CD4-positive, CD25-positive, alpha-beta regulatory T cell (primary cell): Measurements from ENCODE around the gene OPCML. TPM values are rescaled to one million over a fixed set of nuclear protein-coding genes. Genes with fewer than 3 reads are reported as not detected.

Experiments used
- ATAC-seq, 2 donors: fragments of 150-1000 bp; cut with Tn5 transposase; one replicate each; pipeline ENCODE4 v1.10.0; 2021; ENCODE audit warnings: low read depth in 2 of 2, moderate number of reproducible peaks in 2 of 2, moderate library complexity in 1 of 2
- DNase-seq, 3 donors: peaks; one replicate each; pipeline versions ENCODE4 v3.0.0 to v3.0.0-alpha.2; 2012 to 2022; ENCODE audit warnings: mixed read lengths in 1 of 3
- H3K27ac ChIP-seq: one replicate; pipeline ENCODE4 v1.7.0; 2013; ENCODE audit warnings: mild to moderate bottlenecking, low read length; ENCODE audit not compliant: insufficient read depth, poor library complexity, severe bottlenecking
- H3K27me3 ChIP-seq: one replicate; pipeline ENCODE4 v1.7.0; 2013; ENCODE audit warnings: low read length; ENCODE audit not compliant: control insufficient read depth, insufficient read depth
- H3K36me3 ChIP-seq: one replicate; pipeline ENCODE4 v1.7.0; 2013; ENCODE audit warnings: mild to moderate bottlenecking, low read length, moderate library complexity; ENCODE audit not compliant: control insufficient read depth, insufficient read depth
- H3K4me1 ChIP-seq: 2 replicates; pipeline ENCODE4 v1.7.0; 2013; ENCODE audit warnings: mild to moderate bottlenecking, low read length; ENCODE audit not compliant: insufficient read depth, control insufficient read depth, poor library complexity, severe bottlenecking
- H3K4me3 ChIP-seq: one replicate; pipeline ENCODE4 v1.7.0; 2013; ENCODE audit warnings: low read depth, mild to moderate bottlenecking, low read length, moderate library complexity
- H3K9me3 ChIP-seq, 2 experiments: 1 replicate in 1 of 2; 2 replicates in 1 of 2; pipeline ENCODE4 v1.7.0; 2013; ENCODE audit warnings: low read length in 2 of 2, mild to moderate bottlenecking in 1 of 2, moderate library complexity in 1 of 2; ENCODE audit not compliant: control insufficient read depth in 2 of 2
- H3K27ac Mint-ChIP-seq, 3 donors: one replicate each; pipeline ENCODE4 v1.8.0; 2020 to 2022; ENCODE audit warnings: mild to moderate bottlenecking in 3 of 3, mixed read lengths in 3 of 3, moderate library complexity in 2 of 3
- H3K27me3 Mint-ChIP-seq: one replicate; pipeline ENCODE4 v1.8.0; 2022; ENCODE audit warnings: mild to moderate bottlenecking, mixed read lengths
- H3K36me3 Mint-ChIP-seq: one replicate; pipeline ENCODE4 v1.8.0; 2020; ENCODE audit warnings: mixed read lengths
- H3K4me1 Mint-ChIP-seq, 4 donors: one replicate each; pipeline ENCODE4 v1.8.0; 2020 to 2022; ENCODE audit warnings: mixed read lengths in 4 of 4, mild to moderate bottlenecking in 1 of 4
- H3K4me3 Mint-ChIP-seq, 4 donors: one replicate each; pipeline ENCODE4 v1.8.0; 2020 to 2022; ENCODE audit warnings: mild to moderate bottlenecking in 4 of 4, mixed read lengths in 4 of 4, moderate library complexity in 3 of 4
- H3K9me3 Mint-ChIP-seq, 7 donors: one replicate each; pipeline ENCODE4 v1.8.0; 2020 to 2022; ENCODE audit warnings: mixed read lengths in 7 of 7, mild to moderate bottlenecking in 3 of 7, moderate library complexity in 2 of 7
- polyA plus RNA-seq, 4 donors: library from polyadenylated mRNA; unstranded; fragments of 300-500 nt; fragmentation: Illumina TruSeq; gene quantifications; one replicate each; pipeline ENCODE4 v1.2.3, GENCODE V29; 2021
- total RNA-seq: library from RNA; stranded (reverse); gene quantifications from one replicate; pipeline ENCODE4 v1.2.3, GENCODE V29; 2022

The OPCML gene
- total and polyA plus RNA-seq, 5 donors from 2014 or later: not detected

- H3K27me3 ChIP-seq: no peaks in the 10 kb centered on the region
- H3K36me3 ChIP-seq: no peaks in the 10 kb centered on the region
- Mint-ChIP-seq H3K4me1 (no peaks in the 10 kb centered on the region), H3K27ac (no peak overlapping the region), H3K9me3 (peaks cover 0 to 4% (median 0%) of the 10 kb centered on the region in 7 donors), H3K4me3 (no peak overlapping the region), H3K27me3 (no peaks in the 10 kb centered on the region), H3K36me3 (no peaks in the 10 kb centered on the region)
- H3K27ac ChIP-seq: no peak overlapping the region
- no peak overlapping the region for H3K4me3 ChIP-seq
- DNase-seq (no peak), ATAC-seq (no peak)
- no peaks in the 10 kb centered on the region for H3K4me1 ChIP-seq
- no peaks in the 10 kb centered on the region for H3K9me3 ChIP-seq
These were observed 18.8 kb upstream of the OPCML start for GRCh38 chr11:133551064-133551463.

- Mint-ChIP-seq H3K27ac (no peak overlapping the region), H3K9me3 (peaks cover 0 to 4% (median 0%) of the 10 kb centered on the region in 7 donors), H3K4me1 (no peaks in the 10 kb centered on the region), H3K4me3 (no peak overlapping the region), H3K27me3 (no peaks in the 10 kb centered on the region), H3K36me3 (no peaks in the 10 kb centered on the region)
- H3K9me3 ChIP-seq: no peaks in the 10 kb centered on the region
- H3K4me3 ChIP-seq: no peak overlapping the region
- H3K27me3 ChIP-seq: no peaks in the 10 kb centered on the region
- ATAC-seq: no peak
- no peaks in the 10 kb centered on the region for H3K36me3 ChIP-seq
- no peak overlapping the region for H3K27ac ChIP-seq
- H3K4me1 ChIP-seq: no peaks in the 10 kb centered on the region
- DNase-seq: no peak
These were observed 17.5 kb upstream of the OPCML start for GRCh38 chr11:133549826-133550225.

- Mint-ChIP-seq H3K4me1 (no peaks in the 10 kb centered on the region), H3K9me3 (peaks cover 0 to 6% (median 0%) of the 10 kb centered on the region in 7 donors), H3K27me3 (no peaks in the 10 kb centered on the region), H3K36me3 (no peaks in the 10 kb centered on the region), H3K27ac (no peak overlapping the region), H3K4me3 (no peak overlapping the region)
- Histone ChIP-seq H3K27me3 (no peaks in the 10 kb centered on the region), H3K36me3 (no peaks in the 10 kb centered on the region), H3K4me3 (no peak overlapping the region), H3K27ac (no peak overlapping the region), H3K9me3 (no peaks in the 10 kb centered on the region), H3K4me1 (no peaks in the 10 kb centered on the region)
- DNase-seq (no peak), ATAC-seq (no peak)
These were observed 16.3 kb upstream of the OPCML start for GRCh38 chr11:133548641-133549040.

GRCh38 chr11:133547808-133548494 is 15.7 kb upstream of the OPCML start:
- peaks cover 0 to 8% (median 0%) of the 10 kb centered on the region in 7 donors for H3K9me3 Mint-ChIP-seq
- no peaks in the 10 kb centered on the region for H3K4me1 ChIP-seq
- H3K36me3 Mint-ChIP-seq: no peaks in the 10 kb centered on the region
- H3K4me3 Mint-ChIP-seq: no peak overlapping the region
- no peak overlapping the region for H3K27ac Mint-ChIP-seq
- H3K4me3 ChIP-seq: no peak overlapping the region
- ATAC-seq (no peak), DNase-seq (no peak)
- H3K27me3 Mint-ChIP-seq: no peaks in the 10 kb centered on the region
- H3K4me1 Mint-ChIP-seq: no peaks in the 10 kb centered on the region
- no peaks in the 10 kb centered on the region for H3K9me3 ChIP-seq
- H3K36me3 ChIP-seq: no peaks in the 10 kb centered on the region
- no peak overlapping the region for H3K27ac ChIP-seq
- H3K27me3 ChIP-seq: no peaks in the 10 kb centered on the region

- ATAC-seq (no peak), DNase-seq (no peak)
- Mint-ChIP-seq H3K4me3 (no peak overlapping the region), H3K36me3 (no peaks in the 10 kb centered on the region), H3K27ac (no peak overlapping the region), H3K27me3 (no peaks in the 10 kb centered on the region), H3K9me3 (peaks cover 0 to 8% (median 0%) of the 10 kb centered on the region in 7 donors), H3K4me1 (no peaks in the 10 kb centered on the region)
- no peaks in the 10 kb centered on the region for H3K4me1 ChIP-seq
- no peaks in the 10 kb centered on the region for H3K27me3 ChIP-seq
- H3K4me3 ChIP-seq: no peak overlapping the region
- no peak overlapping the region for H3K27ac ChIP-seq
- no peaks in the 10 kb centered on the region for H3K9me3 ChIP-seq
- H3K36me3 ChIP-seq: no peaks in the 10 kb centered on the region
These were observed 13.0 kb upstream of the OPCML start for GRCh38 chr11:133545199-133545803.

- Mint-ChIP-seq H3K27ac (no peak overlapping the region), H3K4me3 (no peak overlapping the region), H3K4me1 (no peaks in the 10 kb centered on the region), H3K9me3 (peaks cover 0 to 3% (median 0%) of the 10 kb centered on the region in 7 donors), H3K36me3 (no peaks in the 10 kb centered on the region), H3K27me3 (no peaks in the 10 kb centered on the region)
- Histone ChIP-seq H3K27ac (no peak overlapping the region), H3K4me3 (no peak overlapping the region), H3K27me3 (no peaks in the 10 kb centered on the region), H3K4me1 (no peaks in the 10 kb centered on the region), H3K36me3 (no peaks in the 10 kb centered on the region), H3K9me3 (no peaks in the 10 kb centered on the region)
- no peak for ATAC-seq
- no peak for DNase-seq
These were observed 9.4 kb upstream of the OPCML start for GRCh38 chr11:133541720-133542095.

GRCh38 chr11:133541021-133541719 is 8.9 kb upstream of the OPCML start:
- Mint-ChIP-seq H3K36me3 (no peaks in the 10 kb centered on the region), H3K4me3 (no peak overlapping the region), H3K4me1 (no peaks in the 10 kb centered on the region), H3K27ac (no peak overlapping the region), H3K9me3 (peaks cover 0 to 3% (median 0%) of the 10 kb centered on the region in 7 donors), H3K27me3 (no peaks in the 10 kb centered on the region)
- H3K27me3 ChIP-seq: no peaks in the 10 kb centered on the region
- H3K4me1 ChIP-seq: no peaks in the 10 kb centered on the region
- H3K27ac ChIP-seq: no peak overlapping the region
- no peaks in the 10 kb centered on the region for H3K36me3 ChIP-seq
- no peaks in the 10 kb centered on the region for H3K9me3 ChIP-seq
- DNase-seq (no peak), ATAC-seq (no peak)
- no peak overlapping the region for H3K4me3 ChIP-seq
